H1 (cell line): ENCODE measurements around the gene ARID3B. TPM values are rescaled to one million over a fixed set of nuclear protein-coding genes. Genes with fewer than 3 reads are reported as not detected.

Experiments used
- CTCF ChIA-PET: fragments of 300-600 bp; sonication (Branson Sonifier 250); formaldehyde crosslinking; loops from one replicate; lab custom pipeline; 2021; ENCODE audit not compliant: partially characterized antibody; lab: Charles Lee
- POLR2A ChIA-PET: fragments of 300-600 bp; sonication (Branson Sonifier 250); formaldehyde crosslinking; loops from one replicate; lab custom pipeline; 2021; ENCODE audit warnings: inconsistent platforms; ENCODE audit not compliant: partially characterized antibody; lab: Charles Lee
- DNase-seq, 2 experiments: peaks; one replicate each; pipeline versions ENCODE4 v3.0.0 to v3.0.0-alpha.2; 2010 to 2022; ENCODE audit warnings: low spot score in 2 of 2, low read depth in 1 of 2, mixed read lengths in 1 of 2
- FAIRE-seq: peaks from 2 replicates; lab custom pipeline; 2011; peaks lifted over from hg19 to GRCh38; lab: Jason Lieb, UNC
- H2AFZ ChIP-seq: 2 replicates; pipeline ENCODE4 v1.8.1; 2012; ENCODE audit warnings: low read length, inconsistent platforms
- H2AK5ac ChIP-seq: 2 replicates; pipeline ENCODE4 v1.6.1; 2013; ENCODE audit warnings: low read depth, low read length
- H2BK120ac ChIP-seq: replicated peaks from 2 replicates; pipeline ENCODE3; 2013; ENCODE audit warnings: low read depth, low read length, inconsistent platforms
- H2BK12ac ChIP-seq: 2 replicates; pipeline ENCODE4 v1.6.1; 2013; ENCODE audit warnings: low read depth, low read length
- H2BK15ac ChIP-seq: 2 replicates; pipeline ENCODE4 v1.6.1; 2013; ENCODE audit warnings: low read length
- H2BK20ac ChIP-seq: 2 replicates; pipeline ENCODE4 v1.6.1; 2013; ENCODE audit warnings: low read length
- H2BK5ac ChIP-seq: 2 replicates; pipeline ENCODE4 v1.6.1; 2013; ENCODE audit warnings: low read depth, low read length
- H3K14ac ChIP-seq: 2 replicates; pipeline ENCODE4 v1.6.1; 2013; ENCODE audit warnings: inconsistent platforms; ENCODE audit not compliant: insufficient read length
- H3K18ac ChIP-seq: 2 replicates; pipeline ENCODE4 v1.6.1; 2013; ENCODE audit warnings: low read length; ENCODE audit errors: extremely low read depth
- H3K23ac ChIP-seq: 2 replicates; pipeline ENCODE4 v1.6.1; 2013; ENCODE audit warnings: inconsistent platforms; ENCODE audit not compliant: insufficient read length
- H3K23me2 ChIP-seq: 2 replicates; pipeline ENCODE4 v1.6.1; 2013; ENCODE audit warnings: low read depth, low read length
- H3K27ac ChIP-seq: 2 replicates; pipeline ENCODE4 v1.6.1; 2011; ENCODE audit warnings: low read depth, low read length, inconsistent platforms
- H3K27me3 ChIP-seq, 4 experiments: replicated peaks in 1 of 4; 1 replicate in 1 of 4; 2 replicates in 3 of 4; pipeline versions ENCODE4 v1.6.1 to v1.8.1; 2011 to 2013; ENCODE audit warnings: low read length in 3 of 4, mild to moderate bottlenecking in 3 of 4, inconsistent platforms in 2 of 4, mixed read lengths in 2 of 4, moderate library complexity in 1 of 4; ENCODE audit not compliant: control insufficient read depth in 3 of 4, insufficient read depth in 3 of 4; ENCODE audit errors: extremely low read depth in 1 of 4
- H3K36me3 ChIP-seq, 4 experiments: 2 replicates each; pipeline versions ENCODE4 v1.6.1 to v1.8.1; 2011 to 2013; ENCODE audit warnings: mild to moderate bottlenecking in 4 of 4, low read length in 3 of 4, moderate library complexity in 2 of 4, control low read depth in 1 of 4, inconsistent platforms in 1 of 4; ENCODE audit not compliant: insufficient read depth in 4 of 4, control insufficient read depth in 2 of 4
- H3K4ac ChIP-seq: replicated peaks from 2 replicates; pipeline ENCODE3; 2013; ENCODE audit warnings: low read length, low read depth, mixed read lengths, inconsistent platforms; ENCODE audit not compliant: insufficient read length
- H3K4me1 ChIP-seq, 4 experiments: replicated peaks in 1 of 4; 1 replicate in 1 of 4; 2 replicates in 3 of 4; pipeline versions ENCODE4 v1.6.1 to v1.8.1; 2011 to 2013; ENCODE audit warnings: low read length in 3 of 4, inconsistent platforms in 2 of 4, mixed read lengths in 1 of 4; ENCODE audit not compliant: insufficient read depth in 4 of 4, control insufficient read depth in 3 of 4
- H3K4me2 ChIP-seq, 2 experiments: 2 replicates each; pipeline versions ENCODE4 v1.6.1 to v1.8.1; 2011 to 2013; ENCODE audit warnings: low read depth in 2 of 2, low read length in 2 of 2, control low read depth in 1 of 2, inconsistent platforms in 1 of 2, mild to moderate bottlenecking in 1 of 2; ENCODE audit not compliant: insufficient read depth in 1 of 2
- H3K4me3 ChIP-seq, 4 experiments: fragments of 200-600, 300-600 bp in 1 of 4; sonication (generic), shearing (Covaris generic), sonication (Bioruptor Twin) in 1 of 4; 2 replicates each; pipeline versions ENCODE4 v1.5.1 to v1.8.1; 2011 to 2016; ENCODE audit warnings: low read length in 4 of 4, low read depth in 3 of 4, control low read depth in 2 of 4, inconsistent platforms in 2 of 4, mild to moderate bottlenecking in 2 of 4, mixed read lengths in 1 of 4, moderate library complexity in 1 of 4; ENCODE audit not compliant: insufficient read depth in 2 of 4; ENCODE audit errors: extremely low read depth in 1 of 4
- H3K56ac ChIP-seq: replicated peaks from 2 replicates; pipeline ENCODE3; 2013; ENCODE audit warnings: low read depth, mild to moderate bottlenecking, mixed read lengths, low read length, inconsistent platforms; ENCODE audit not compliant: insufficient read length
- H3K79me1 ChIP-seq: 2 replicates; pipeline ENCODE4 v1.6.1; 2013; ENCODE audit warnings: low read depth, low read length, control low read depth
- H3K79me2 ChIP-seq, 2 experiments: 2 replicates each; pipeline versions ENCODE4 v1.6.1 to v1.8.1; 2012 to 2013; ENCODE audit warnings: low read length in 2 of 2, mild to moderate bottlenecking in 2 of 2, inconsistent platforms in 1 of 2; ENCODE audit not compliant: insufficient read depth in 2 of 2, control insufficient read depth in 1 of 2
- H3K9ac ChIP-seq, 4 experiments: replicated peaks in 1 of 4; 1 replicate in 1 of 4; 2 replicates in 3 of 4; pipeline versions ENCODE4 v1.6.1 to v1.8.1; 2011 to 2013; ENCODE audit warnings: low read depth in 3 of 4, low read length in 3 of 4, control low read depth in 2 of 4, mild to moderate bottlenecking in 2 of 4, moderate library complexity in 2 of 4, inconsistent platforms in 1 of 4; ENCODE audit errors: extremely low read depth in 1 of 4
- H3K9me3 ChIP-seq, 2 experiments: 2 replicates each; pipeline versions ENCODE4 v1.6.1 to v1.8.1; 2012 to 2013; ENCODE audit warnings: mild to moderate bottlenecking in 2 of 2, moderate library complexity in 2 of 2, control low read depth in 1 of 2, inconsistent platforms in 1 of 2, low read depth in 1 of 2, low read length in 1 of 2, mixed read lengths in 1 of 2; ENCODE audit not compliant: insufficient read depth in 2 of 2
- H4K20me1 ChIP-seq, 2 experiments: replicated peaks in 1 of 2; 2 replicates each; pipeline versions ENCODE3 to v1.8.1; 2011 to 2013; ENCODE audit warnings: inconsistent platforms in 2 of 2, low read length in 2 of 2, mild to moderate bottlenecking in 1 of 2; ENCODE audit not compliant: insufficient read depth in 2 of 2, control insufficient read depth in 1 of 2
- H4K5ac ChIP-seq: 2 replicates; pipeline ENCODE4 v1.6.1; 2013; ENCODE audit warnings: low read length, low read depth, mixed read lengths, inconsistent platforms; ENCODE audit not compliant: insufficient read length
- H4K8ac ChIP-seq: 2 replicates; pipeline ENCODE4 v1.8.0; 2013; ENCODE audit warnings: mild to moderate bottlenecking, moderate library complexity, low read length, inconsistent platforms; ENCODE audit not compliant: insufficient read depth; ENCODE audit errors: extremely low read depth
- H4K91ac ChIP-seq: replicated peaks from 2 replicates; pipeline ENCODE3; 2013; ENCODE audit warnings: low read length, mixed read lengths, inconsistent platforms; ENCODE audit not compliant: insufficient read length
- ASH2L ChIP-seq: fragments of 200-600, 300-600 bp; sonication (generic); IDR thresholded peaks from one replicate; pipeline ENCODE4 v1.7.1; 2017; ENCODE audit warnings: low read length
- CTCF ChIP-seq, 3 experiments: IDR thresholded peaks; 1 replicate in 2 of 3; 2 replicates in 1 of 3; pipeline versions ENCODE4 v1.5.1 to v1.6.1; 2011; ENCODE audit warnings: low read length in 3 of 3, mild to moderate bottlenecking in 3 of 3, inconsistent platforms in 2 of 3, low read depth in 1 of 3, moderate library complexity in 1 of 3; ENCODE audit not compliant: insufficient read depth in 1 of 3; ENCODE audit errors: control extremely low read depth in 1 of 3
- SIN3A ChIP-seq, 2 experiments: IDR thresholded peaks in 1 of 2; conservative IDR thresholded peaks in 1 of 2; 2 replicates each; pipeline ENCODE4 v1.6.1; 2011 to 2012; ENCODE audit warnings: low read length in 2 of 2, improper control_type of control experiment in 1 of 2, low read depth in 1 of 2, mild to moderate bottlenecking in 1 of 2
- SP1 ChIP-seq: IDR thresholded peaks from 2 replicates; pipeline ENCODE4 v1.6.1; 2011; ENCODE audit warnings: low read depth, low read length
- TAF1 ChIP-seq: IDR thresholded peaks from 2 replicates; pipeline ENCODE4 v1.6.1; 2011; ENCODE audit warnings: mild to moderate bottlenecking, low read depth, low read length
- WGBS, 2 experiments: shearing (Covaris generic) in 1 of 2; methylation state at CpG; one replicate each; pipeline versions ENCODE4 v1.1.6 to v1.1.7; 2013 to 2015; ENCODE audit warnings: low lambda C conversion rate in 2 of 2, mixed read lengths in 2 of 2, inconsistent platforms in 1 of 2, low coverage in 1 of 2, missing lambda C conversion rate in 1 of 2; ENCODE audit not compliant: insufficient replicate concordance in 2 of 2, insufficient coverage in 1 of 2, insufficient read length in 1 of 2; ENCODE audit errors: extremely low coverage in 1 of 2, missing lambda C conversion rate in 1 of 2; 5-methylcytosine and 5-hydroxymethylcytosine counted together
- polyA plus RNA-seq, 7 experiments: library from polyadenylated mRNA; depleted of rRNA in 3 of 7; stranded (reverse) in 5 of 7; unstranded in 2 of 7; fragments of >200 nt in 5 of 7; fragments of 200-250 nt in 2 of 7; gene quantifications; 1 replicate in 5 of 7; 2 replicates in 1 of 7; 4 replicates in 1 of 7; pipeline versions ENCODE4 v1.2.1 to v1.2.3, GENCODE V29; 2011 to 2013; ENCODE audit warnings: missing spikeins in 2 of 7, mixed read lengths in 2 of 7
- total RNA-seq: library from RNA; stranded (reverse); fragmentation: NEBNext Ultra II Directional; extraction: Animal tissue kit (Norgen Biotek cat#: 25700); gene quantifications from 2 replicates; pipeline ENCODE4 v1.2.1, GENCODE V29; 2021

Gene ARID3B
- total and polyA plus RNA-seq, 2 of the 8 experiments (the other 6 are each of a cell fraction or from before 2014, with no cell fraction given), result 81.0 to 115 TPM

GRCh38 chr15:74519311-74519710 lies 21.7 kb upstream of the ARID3B start:
- Histone ChIP-seq H2BK20ac (no peak overlapping the region), H3K4me2 (no peak overlapping the region), H3K4me1 (no peaks in the 10 kb centered on the region; a peak in 1 of 7 replicates), H3K36me3 (no peaks in the 10 kb centered on the region), H2BK12ac (no peak overlapping the region), H3K27me3 (no peaks in the 10 kb centered on the region), H2BK15ac (no peak overlapping the region)
- no peak for FAIRE-seq
- TF ChIP-seq TAF1, result no peak
- no peak for TF ChIP-seq ASH2L
- TF ChIP-seq SP1, result no peak
- no peak for TF ChIP-seq SIN3A (conservative IDR thresholded peaks at IDR 0.05 in 1 of 2, IDR thresholded peaks at IDR 0.05 in 1 of 2; ENCODE audit: low read depth in 1 of 2, low read length in 2 of 2)
- no peak for TF ChIP-seq CTCF (IDR thresholded peaks at IDR 0.05; ENCODE audit: control extremely low read depth in 1 of 3, insufficient read depth in 1 of 3, low read depth in 1 of 3, low read length in 3 of 3)
- TF ChIP-seq, all 59 proteins: peak for 0
- no peaks in the 10 kb centered on the region for H4K20me1 ChIP-seq
- DNase-seq, result no peak
- no peak overlapping the region for H4K91ac ChIP-seq
- H3K27ac ChIP-seq, result no peak overlapping the region
- no peak overlapping the region for H2BK120ac ChIP-seq
- no peak overlapping the region for H3K18ac ChIP-seq
- no peak overlapping the region for H3K9ac ChIP-seq
- no peak overlapping the region for H2BK5ac ChIP-seq
- H3K23ac ChIP-seq, result no peak overlapping the region
- no peak overlapping the region for H3K14ac ChIP-seq
- ChIA-PET POLR2A (interaction anchor here (1.8 kb wide), 1 partner anchor 11 kb away, joined by 10 read pairs; no protein-coding TSS in a partner anchor), CTCF (interaction anchor here (0.6 to 2.9 kb wide), 3 partner anchors 21 to 62 kb away, joined by 3 to 9 read pairs (median 3); no protein-coding TSS in a partner anchor)
- no peak overlapping the region for H4K8ac ChIP-seq
- H3K56ac ChIP-seq, result no peak overlapping the region
- H3K4me3 ChIP-seq, result no peak overlapping the region
- H3K79me1 ChIP-seq, result no peaks in the 10 kb centered on the region
- H4K5ac ChIP-seq, result no peak overlapping the region
- no peaks in the 10 kb centered on the region for H3K79me2 ChIP-seq
- WGBS, 2 experiments, result 93% methylated on average over 4 of the region's 4 CpGs; no CpG with 5 or more reads in 1 of the 2 experiments
- no peak overlapping the region for H2AK5ac ChIP-seq
- H3K23me2 ChIP-seq, result no peaks in the 10 kb centered on the region
- no peaks in the 10 kb centered on the region for H3K9me3 ChIP-seq
- no peak overlapping the region for H2AFZ ChIP-seq
- no peak overlapping the region for H3K4ac ChIP-seq
